Measurements from ENCODE around the gene RFXANK.

- TF ChIP-seq CTCF (IDR thresholded peaks at IDR 0.05) (no peak), EZH2 (IDR thresholded peaks at IDR 0.05; ENCODE audit: borderline replicate concordance, insufficient read depth, low read depth, low read length, poor library complexity, severe bottlenecking) (no peak)
These were observed 58.2 kb downstream of the RFXANK start for GRCh38 chr19:19250196-19250801.

Measured in B cell (primary cell).